C4-2B (cell line): ENCODE results near the gene WDR59.

Experiments
- ZFX ChIP-seq: fragments of 450-650 bp; IDR thresholded peaks from 2 replicates; pipeline ENCODE4 v1.6.1; 2017
- TF ChIP-seq, protein P1 (sequence below): fragments of 450-650 bp; conservative IDR thresholded peaks from 2 replicates; pipeline ENCODE4 v1.5.1; 2017; ENCODE audit warnings: mild to moderate bottlenecking

DNA sequence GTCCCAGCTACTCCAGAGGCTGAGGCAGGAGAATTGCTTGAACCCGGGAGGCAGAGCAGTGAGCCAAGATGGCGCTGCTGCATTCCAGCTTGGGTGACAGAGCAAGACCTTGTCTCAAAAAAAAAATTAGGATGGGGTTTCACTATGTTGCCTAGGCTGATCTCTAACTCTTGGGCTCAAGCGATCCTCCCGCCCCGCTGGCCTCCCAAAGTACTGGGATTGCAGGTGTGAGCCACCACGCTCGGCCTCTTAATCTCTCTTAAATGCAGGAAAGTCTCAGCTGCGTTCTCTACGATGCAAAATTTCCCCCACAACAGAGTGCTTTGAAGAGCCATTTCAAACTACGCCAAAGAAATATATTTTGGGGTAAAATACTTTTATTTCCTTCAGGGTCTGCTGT is 5.9 kb upstream of the WDR59 start:
- TF ChIP-seq, protein P1, sequence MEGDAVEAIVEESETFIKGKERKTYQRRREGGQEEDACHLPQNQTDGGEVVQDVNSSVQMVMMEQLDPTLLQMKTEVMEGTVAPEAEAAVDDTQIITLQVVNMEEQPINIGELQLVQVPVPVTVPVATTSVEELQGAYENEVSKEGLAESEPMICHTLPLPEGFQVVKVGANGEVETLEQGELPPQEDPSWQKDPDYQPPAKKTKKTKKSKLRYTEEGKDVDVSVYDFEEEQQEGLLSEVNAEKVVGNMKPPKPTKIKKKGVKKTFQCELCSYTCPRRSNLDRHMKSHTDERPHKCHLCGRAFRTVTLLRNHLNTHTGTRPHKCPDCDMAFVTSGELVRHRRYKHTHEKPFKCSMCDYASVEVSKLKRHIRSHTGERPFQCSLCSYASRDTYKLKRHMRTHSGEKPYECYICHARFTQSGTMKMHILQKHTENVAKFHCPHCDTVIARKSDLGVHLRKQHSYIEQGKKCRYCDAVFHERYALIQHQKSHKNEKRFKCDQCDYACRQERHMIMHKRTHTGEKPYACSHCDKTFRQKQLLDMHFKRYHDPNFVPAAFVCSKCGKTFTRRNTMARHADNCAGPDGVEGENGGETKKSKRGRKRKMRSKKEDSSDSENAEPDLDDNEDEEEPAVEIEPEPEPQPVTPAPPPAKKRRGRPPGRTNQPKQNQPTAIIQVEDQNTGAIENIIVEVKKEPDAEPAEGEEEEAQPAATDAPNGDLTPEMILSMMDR: no peak
- no peak for TF ChIP-seq ZFX
